ENCODE measurements around the gene MMP28.
A peak's percentile ranks its signal among the peaks of the same experiment; 100 is the strongest.
"Not testable (repeated sequence)": the region's sequence is repeated elsewhere in the genome, so short reads cannot be mapped to it uniquely, and the experiment has no call there.

MMP28 gene

GRCh38 chr17:35765086-35765710, 30.2 kb downstream of the MMP28 start:
- no peak for DNase-seq

GRCh38 chr17:35764123-35764991, 31.1 kb downstream of the MMP28 start:
- peak; percentile 87 for DNase-seq

DNA sequence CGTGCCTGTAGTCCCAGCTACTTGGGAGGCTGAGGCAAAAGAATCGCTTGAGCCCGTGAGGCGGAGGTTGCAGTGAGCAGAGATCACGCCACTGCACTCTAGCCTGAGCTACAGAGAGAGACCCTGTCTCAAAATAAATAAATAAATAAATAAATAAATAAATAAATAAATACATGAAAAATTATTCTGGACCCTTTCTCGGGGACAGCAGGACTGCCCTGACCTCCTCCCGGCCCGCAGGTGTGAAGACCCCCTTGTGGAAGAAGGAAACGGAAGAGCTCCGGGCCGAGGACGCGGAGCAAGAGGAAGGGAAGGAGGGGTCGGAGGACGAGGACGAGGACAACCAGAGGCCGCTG, 31.7 kb downstream of the MMP28 start:
- no peak for DNase-seq

GRCh38 chr17:35761601-35762000, 33.8 kb downstream of the MMP28 start:
- DNase-seq = no peak

DNA sequence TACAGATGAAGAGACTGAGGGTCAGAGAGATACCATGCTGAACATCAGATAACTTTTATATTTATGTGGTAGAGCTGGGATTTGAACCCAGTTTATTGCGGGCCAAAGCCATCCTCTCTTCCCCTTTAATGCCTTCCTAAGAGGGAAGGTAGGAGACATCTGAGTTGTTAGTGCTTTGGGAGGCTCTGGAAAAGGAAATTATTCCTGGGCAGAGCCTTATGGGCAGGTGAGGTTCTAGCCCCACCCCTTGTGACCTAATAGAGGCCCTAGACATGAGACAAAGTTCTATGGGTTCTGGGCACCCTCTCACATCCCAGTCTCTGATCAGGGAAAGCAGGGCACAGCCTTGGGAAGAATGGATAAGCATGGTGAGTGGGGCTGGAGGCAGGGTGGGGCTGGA, 34.9 kb downstream of the MMP28 start, which contains the start of gene C17orf50:
Gene C17orf50 (plus strand): TSS at position 301 of the 400 bp plus-strand sequence. CDS start 55 bp downstream, at position 356.
- no peak for DNase-seq

- DNase-seq = no peak
Observed at GRCh38 chr17:35757243-35757642, 38.2 kb downstream of the MMP28 start.

GRCh38 chr17:35752945-35753764, 42.3 kb downstream of the MMP28 start, which contains the start of gene GAS2L2:
Gene GAS2L2 (minus strand): TSS chr17:35753239. CDS start chr17:35752850, 389 bp downstream.
- no peak for DNase-seq

GRCh38 chr17:35752471-35752870, 43.0 kb downstream of the MMP28 start:
- DNase-seq = no peak

DNA sequence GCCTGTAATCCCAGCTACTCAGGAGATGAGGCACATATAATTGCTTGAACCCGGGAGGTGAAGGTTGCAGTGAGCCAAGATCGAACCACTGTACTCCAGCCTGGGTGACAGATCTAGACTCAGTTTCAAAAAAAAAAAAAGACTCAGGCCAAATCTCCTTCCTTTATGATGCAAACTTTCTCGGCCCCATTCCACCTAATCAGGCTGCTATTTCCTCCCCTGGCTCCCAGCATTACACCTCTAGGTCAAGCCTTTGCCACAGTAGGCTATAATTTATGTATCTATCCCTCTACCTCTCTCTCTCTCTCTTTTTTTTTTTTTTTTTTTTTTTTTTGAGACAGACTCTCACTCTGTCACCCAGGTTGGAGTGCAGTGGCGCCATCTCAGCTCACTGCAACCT, 43.9 kb downstream of the MMP28 start:
- DNase-seq = not testable (repeated sequence)

DNA sequence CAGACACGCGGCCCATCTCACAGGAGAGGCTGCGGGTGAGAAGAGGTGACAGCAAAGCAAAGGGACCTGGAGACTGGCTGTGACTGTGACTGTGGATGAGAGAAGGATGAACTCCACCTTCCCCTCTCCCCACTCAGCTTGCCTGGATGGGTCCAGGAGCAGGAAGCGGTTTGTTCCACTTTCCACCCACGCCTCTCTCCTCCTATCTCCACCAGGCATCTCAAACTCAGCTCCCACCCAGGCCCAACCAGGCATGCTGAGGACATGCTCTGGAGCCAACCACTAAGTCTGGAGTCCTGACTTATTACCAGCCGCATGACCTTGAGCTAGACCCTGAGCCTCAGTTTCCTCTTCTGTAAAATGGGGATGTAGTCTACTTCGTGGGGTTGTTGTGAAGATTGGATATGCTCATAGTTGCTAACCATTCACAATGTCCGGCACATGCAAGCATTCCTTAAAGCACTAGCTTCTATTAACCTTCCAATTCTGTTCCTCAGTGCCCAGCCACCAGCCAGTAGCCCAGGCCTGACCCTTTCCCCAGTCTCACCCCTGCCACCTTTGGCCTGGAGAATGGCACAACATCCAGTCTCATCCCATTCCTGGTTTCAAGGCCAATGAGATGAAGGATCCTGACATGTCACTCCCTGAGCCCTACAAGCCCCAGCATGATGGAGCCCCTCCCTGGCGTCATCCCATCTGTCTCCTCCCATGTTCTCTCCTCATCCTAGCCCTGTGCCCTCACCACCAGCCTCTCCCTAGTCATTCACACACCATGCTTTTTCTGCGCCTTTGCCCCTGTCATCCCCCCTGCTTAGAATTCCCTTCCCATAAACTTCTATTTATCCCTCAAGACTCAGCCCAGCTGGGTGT, 44.7 kb downstream of the MMP28 start:
- no peak for DNase-seq

DNA sequence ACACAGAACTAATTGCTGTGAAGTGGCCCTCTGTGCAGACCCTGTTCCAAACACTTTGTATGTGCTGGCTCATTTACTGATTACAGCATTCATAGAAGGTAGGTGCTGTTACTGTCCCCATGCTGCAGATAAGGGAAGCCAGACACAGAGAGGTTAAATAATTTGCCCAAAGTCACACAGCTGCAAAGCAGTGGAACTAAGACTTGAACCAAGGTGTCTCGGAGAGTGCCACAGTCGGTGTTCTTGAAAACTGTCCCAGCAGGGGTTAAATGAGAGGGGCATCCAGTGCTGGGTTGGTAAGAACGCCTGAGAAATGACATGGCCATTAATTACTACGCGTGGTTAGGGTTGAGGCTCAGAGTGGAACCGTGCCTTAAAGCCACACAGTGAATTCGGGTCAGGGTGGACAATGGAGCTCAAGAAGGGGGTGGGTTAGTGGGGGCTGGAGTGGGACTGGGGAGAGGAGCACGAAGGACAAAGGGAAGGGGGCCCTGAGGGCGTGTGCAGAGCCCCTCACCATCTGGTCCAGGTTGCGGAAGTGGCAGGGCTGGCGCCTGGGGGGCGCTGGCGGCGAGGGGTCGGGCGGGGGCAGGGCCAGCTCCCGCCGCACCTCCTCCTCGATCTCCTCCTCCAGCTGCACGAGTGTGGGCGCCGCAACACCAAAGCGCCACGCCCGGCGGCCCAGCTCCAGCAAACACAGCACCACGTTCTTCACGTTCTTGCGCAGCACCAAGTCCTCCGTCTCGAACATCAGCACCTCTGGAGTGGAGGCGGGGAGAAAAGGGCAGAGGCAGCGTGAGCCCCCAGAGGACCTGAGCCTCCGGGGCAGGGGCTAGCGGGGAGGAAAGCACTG, 45.7 kb downstream of the MMP28 start:
- no peak for DNase-seq

- no peak for DNase-seq
Observed at GRCh38 chr17:35748979-35749378, 46.5 kb downstream of the MMP28 start.

DNA sequence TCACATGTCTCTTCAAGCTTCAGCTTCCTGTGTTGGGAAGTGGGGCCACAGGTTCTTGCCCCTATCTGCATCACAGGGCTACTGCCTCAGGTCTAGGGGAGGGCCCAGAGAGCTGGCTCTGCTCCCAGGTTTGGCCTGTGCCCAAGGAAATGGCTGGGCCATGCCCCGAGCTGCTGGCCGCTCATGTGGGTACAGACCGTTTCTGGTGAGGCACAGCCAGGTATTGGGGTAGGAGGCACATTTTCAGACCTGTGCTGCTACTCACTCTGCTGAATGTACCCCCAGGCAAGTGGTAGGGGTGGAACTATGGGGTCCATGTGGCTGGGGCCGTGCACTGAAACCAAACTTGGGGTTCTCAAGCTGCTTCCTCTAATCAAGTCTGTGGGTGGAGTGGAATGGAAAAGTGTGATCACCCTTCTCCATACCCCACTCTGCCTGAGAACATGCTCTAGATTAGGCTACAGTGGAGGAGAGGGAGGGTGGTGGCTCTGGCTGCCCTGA, 47.0 kb downstream of the MMP28 start:
- no peak for DNase-seq

DNA sequence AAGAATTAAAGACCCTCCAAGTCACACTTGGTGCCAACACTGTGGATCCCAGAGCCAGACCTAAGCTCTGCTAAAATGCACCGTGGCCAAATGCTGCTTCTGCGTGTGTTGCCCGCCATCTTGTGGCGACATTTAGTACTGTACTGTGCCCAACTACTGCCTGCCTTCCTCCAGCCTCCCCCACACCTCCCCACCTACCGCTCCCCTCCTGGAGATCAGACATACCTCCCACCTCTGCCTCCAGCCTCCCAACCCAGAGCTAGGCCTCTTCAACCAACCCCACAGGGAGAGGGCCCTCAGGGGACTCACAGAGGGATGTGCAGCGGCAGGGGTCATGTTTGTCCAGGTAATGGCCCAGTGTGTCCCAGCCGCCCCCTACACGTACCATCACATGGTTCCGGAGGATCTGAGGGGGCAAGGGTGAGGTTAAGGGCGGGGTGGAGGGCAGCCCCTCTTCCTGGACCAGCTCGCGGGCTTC, 47.9 kb downstream of the MMP28 start:
- DNase-seq = peak; percentile 79

DNA sequence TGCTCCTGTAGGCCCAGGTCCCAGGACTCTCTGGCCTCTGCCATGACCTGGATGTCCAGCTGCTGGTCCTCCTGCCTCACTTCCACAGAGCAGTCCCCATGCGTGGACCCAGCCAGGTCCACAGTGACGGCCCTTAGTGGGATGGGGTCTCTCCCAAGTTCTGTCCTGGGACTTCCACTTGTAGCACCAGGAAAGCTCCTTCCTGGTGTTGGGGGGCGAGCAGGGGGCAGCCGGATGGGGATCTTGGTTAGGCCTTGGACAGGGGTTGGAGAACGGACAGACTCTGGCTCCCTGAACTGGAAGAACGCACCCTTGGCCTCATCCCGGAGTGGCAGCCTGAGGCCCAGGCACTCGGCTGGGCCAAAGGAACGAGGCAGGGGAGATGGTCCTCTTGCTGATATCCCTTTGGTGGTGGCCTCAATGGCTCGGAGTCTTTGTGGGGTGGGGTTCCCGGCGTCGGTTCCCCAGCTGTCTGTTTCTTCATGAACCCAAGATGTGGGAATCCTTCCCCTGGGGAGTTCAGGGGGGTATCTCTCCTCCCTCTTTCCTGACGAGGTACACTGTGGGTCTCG, 49.6 kb downstream of the MMP28 start:
- no peak for DNase-seq

DNA sequence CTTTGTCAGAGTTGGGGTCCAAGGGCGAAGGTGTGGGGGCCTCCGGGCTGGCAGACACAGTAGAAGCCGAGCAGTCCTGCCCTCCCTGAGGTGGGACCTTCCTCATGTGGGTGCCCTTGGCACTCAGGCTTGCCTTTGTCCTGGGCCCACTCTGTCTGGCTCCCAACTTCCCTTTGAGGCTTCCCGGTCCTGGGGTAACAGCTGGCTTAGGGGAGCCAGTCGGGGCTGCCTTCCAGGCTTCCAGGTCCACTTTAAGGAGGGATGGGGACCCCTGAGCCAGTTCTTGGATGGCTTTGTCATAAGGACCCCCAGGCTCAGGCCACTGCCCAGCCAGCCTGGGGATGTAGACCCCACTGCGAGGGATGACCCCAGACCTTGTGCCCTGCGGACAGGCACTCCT, 50.2 kb downstream of the MMP28 start:
- DNase-seq = no peak

- DNase-seq = no peak
Observed at GRCh38 chr17:35744830-35745229, 50.6 kb downstream of the MMP28 start.

- no peak for DNase-seq
Observed at GRCh38 chr17:35743626-35744328, 51.7 kb downstream of the MMP28 start.

DNA sequence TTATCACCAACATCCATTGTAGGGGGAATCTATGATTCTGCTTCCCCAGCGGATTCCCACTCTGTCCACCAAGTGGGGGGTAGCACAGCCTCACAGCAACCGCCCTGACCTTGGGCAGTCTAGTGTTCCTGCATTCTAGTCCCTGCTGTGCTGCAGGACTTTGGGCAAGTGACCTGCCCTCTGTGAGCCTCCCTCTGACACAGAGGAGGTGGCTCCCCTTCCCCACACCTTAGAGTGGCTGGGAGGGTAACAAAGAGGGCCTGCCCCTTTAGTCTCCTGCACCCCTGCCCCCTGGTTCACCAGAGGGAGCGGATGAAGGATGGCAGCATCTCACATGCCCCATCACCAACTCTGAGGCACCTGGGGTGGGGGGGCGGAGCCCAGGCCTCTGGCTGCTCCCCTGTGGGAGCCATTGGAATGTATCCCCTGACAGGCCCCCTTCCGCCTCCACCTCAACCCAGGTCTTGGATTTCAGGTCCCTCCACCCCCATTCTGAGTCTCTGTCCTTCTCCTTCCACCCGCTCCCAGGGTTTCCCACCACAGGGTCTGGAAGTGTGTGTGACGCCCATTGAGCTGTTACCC, 52.5 kb downstream of the MMP28 start:
- no peak for DNase-seq

GRCh38 chr17:35742496-35742895, 52.9 kb downstream of the MMP28 start:
- DNase-seq = no peak

All from stimulated activated CD4-positive, alpha-beta T cell treated with anti-CD3 and anti-CD28 coated beads, Interleukin-12 subunit alpha, Interleukin-12 subunit beta, amount 100 ng/mL, for 4 hours (primary cell).